Pancreas (tissue), 10 donors: ENCODE measurements around the gene APP. TPM values are rescaled to one million over a fixed set of nuclear protein-coding genes. Genes with fewer than 3 reads are reported as not detected.
"Not testable (repeated sequence)": the region's sequence is repeated elsewhere in the genome, so short reads cannot be mapped to it uniquely, and the experiment has no call there.

Experiments
- ATAC-seq, 4 donors: fragments of 200-7000 bp; cut with Tn5 transposase; one replicate each; pipeline versions ENCODE4 v1.8.0 to v1.9.1; 2020; ENCODE audit warnings: mild to moderate bottlenecking in 4 of 4, moderate library complexity in 4 of 4
- DNase-seq, 6 donors: peaks; one replicate each; pipeline ENCODE4 v3.0.0-alpha.2; 2020
- FAIRE-seq: peaks from 2 replicates; lab custom pipeline; 2012; peaks lifted over from hg19 to GRCh38; lab: Jason Lieb, UNC
- H3K27ac ChIP-seq, 4 donors: fragments of 200-600 bp; sonication (generic); 1 replicate in 3 of 4; 2 replicates in 1 of 4; pipeline versions ENCODE4 v1.5.0 to v1.8.0; 2020
- H3K27me3 ChIP-seq, 4 donors: fragments of 200-600 bp; one replicate each; pipeline ENCODE4 v1.8.0; 2021
- H3K36me3 ChIP-seq, 3 donors: fragments of 200-600 bp; sonication (generic) in 1 of 3; one replicate each; pipeline versions ENCODE4 v1.5.0 to v1.8.0; 2020 to 2021
- H3K4me1 ChIP-seq, 3 donors: fragments of 200-600 bp; one replicate each; pipeline ENCODE4 v1.8.0; 2021
- H3K4me3 ChIP-seq, 4 donors: fragments of 200-600 bp; sonication (generic) in 2 of 4; one replicate each; pipeline versions ENCODE4 v1.5.0 to v1.8.0; 2020 to 2021
- H3K9me3 ChIP-seq, 4 donors: fragments of 200-600 bp; one replicate each; pipeline ENCODE4 v1.8.0; 2021
- CTCF ChIP-seq, 4 donors: fragments of 200-600 bp; sonication (generic) in 3 of 4; IDR thresholded peaks; one replicate each; pipeline versions ENCODE4 v1.5.0 to v1.8.0; 2021; ENCODE audit warnings: antibody characterized with exemption in 4 of 4
- WGBS, 2 donors: extraction: QIAGEN DNeasy Blood & Tissue Kit; methylation state at CpG; one replicate each; pipeline ENCODE4 v1.1.7; 2013; 5-methylcytosine and 5-hydroxymethylcytosine counted together
- intact Hi-C, 3 donors: fragments of 100-400 bp; cut with DNase I; formaldehyde crosslinking; loops; one replicate each; pipeline versions ENCODE4 v1.11.1 to v1.14.2; 2022
- polyA plus RNA-seq, 2 donors: library from polyadenylated mRNA; stranded (reverse); fragments of 200-250 nt; gene quantifications; one replicate each; pipeline ENCODE4 v1.2.3, GENCODE V29; 2013
- total RNA-seq, 6 donors: library from RNA; stranded (reverse); fragmentation: NEBNext Ultra II Directional in 4 of 6; extraction: Animal tissue kit (Norgen Biotek cat#: 25700) in 4 of 6; gene quantifications; one replicate each; pipeline versions ENCODE4 v1.2.1 to v1.2.4, GENCODE V29; 2021 to 2023
- donor health status: healthy with polysubstance abuse.
- donor health status: DM: no; HTN: no; CAD: no; lungs with moderate emphysema.
- donor health status: DM: no; HTN: no; CAD: no.
- donor health status: control.
- donor health status: control.
- donor health status: Bipolar disorder and iron deficiency.
- donor health status: DM: yes; HTN: yes; CAD: no.
- donor health status: DM: no; HTN: no; CAD: no.
- donor health status: DM: no; HTN: no; CAD: no.
- donor health status: DM: yes; HTN: yes; CAD: no.

The APP gene
- total and polyA plus RNA-seq, 8 donors: 50.7 to 372 (median 165) TPM

- no peaks in the 10 kb centered on the region for H3K36me3 ChIP-seq
- 85 to 96% methylated on average over 1 of the region's 1 CpG for WGBS, 2 donors
- intact Hi-C loops: no loop called here
- DNase-seq (no peak), ATAC-seq (no peak), FAIRE-seq (no peak)
- no peak for TF ChIP-seq CTCF (IDR thresholded peaks at IDR 0.05)
- H3K27ac ChIP-seq: no peak overlapping the region
- H3K4me1 ChIP-seq: no peaks in the 10 kb centered on the region
- no peaks in the 10 kb centered on the region for H3K27me3 ChIP-seq
- H3K9me3 ChIP-seq: no peaks in the 10 kb centered on the region
- no peak overlapping the region for H3K4me3 ChIP-seq
Observed at GRCh38 chr21:26085882-26086281, 84.7 kb downstream of the APP start.

- 93 to 96% methylated on average over 4 of the region's 4 CpGs for WGBS, 2 donors
- intact Hi-C loops: no loop called here
- Histone ChIP-seq H3K4me3 (no peak overlapping the region), H3K4me1 (no peaks in the 10 kb centered on the region), H3K9me3 (no peaks in the 10 kb centered on the region), H3K27me3 (no peaks in the 10 kb centered on the region), H3K27ac (no peak overlapping the region), H3K36me3 (no peaks in the 10 kb centered on the region)
- TF ChIP-seq CTCF (IDR thresholded peaks at IDR 0.05): no peak
- no peak for ATAC-seq
- no peak for FAIRE-seq
- no peak for DNase-seq
Observed at GRCh38 chr21:26085127-26085526, 85.4 kb downstream of the APP start.

GRCh38 chr21:26082549-26082948 is 88.0 kb downstream of the APP start:
- Histone ChIP-seq H3K27ac (no peak overlapping the region), H3K9me3 (no peaks in the 10 kb centered on the region), H3K4me1 (no peaks in the 10 kb centered on the region), H3K36me3 (no peaks in the 10 kb centered on the region), H3K27me3 (no peaks in the 10 kb centered on the region), H3K4me3 (no peak overlapping the region)
- FAIRE-seq (no peak), DNase-seq (no peak), ATAC-seq (no peak)
- TF ChIP-seq CTCF (IDR thresholded peaks at IDR 0.05): no peak
- intact Hi-C loops: no loop called here
- WGBS, 2 donors: 90 to 92% methylated on average over 2 of the region's 2 CpGs

GRCh38 chr21:26081175-26081760 is 89.3 kb downstream of the APP start:
- H3K4me3 ChIP-seq, H3K4me1 ChIP-seq, H3K9me3 ChIP-seq, DNase-seq, H3K27ac ChIP-seq, intact Hi-C loops, FAIRE-seq, H3K27me3 ChIP-seq, ATAC-seq, H3K36me3 ChIP-seq: not testable (repeated sequence)
- WGBS, 2 donors: 91 to 92% methylated on average over 7 of the region's 7 CpGs

GRCh38 chr21:26080211-26080610 is 90.4 kb downstream of the APP start:
- Histone ChIP-seq H3K4me3 (no peak overlapping the region), H3K27ac (no peak overlapping the region), H3K4me1 (no peaks in the 10 kb centered on the region), H3K27me3 (no peaks in the 10 kb centered on the region), H3K36me3 (no peaks in the 10 kb centered on the region), H3K9me3 (no peaks in the 10 kb centered on the region)
- TF ChIP-seq CTCF (IDR thresholded peaks at IDR 0.05): no peak
- DNase-seq (no peak), FAIRE-seq (no peak), ATAC-seq (no peak)
- intact Hi-C loops: no loop called here
- 94 to 96% methylated on average over 6 of the region's 6 CpGs for whole genome bisulfite sequencing, 2 donors
